Endothelial cell of umbilical vein (primary cell): Measurements from ENCODE around the gene ZNF516. TPM values are rescaled to one million over a fixed set of nuclear protein-coding genes. Genes with fewer than 3 reads are reported as not detected.

Experiments
- BruUV-seq: library from RNA; stranded (reverse); fragments of 400-500 nt; replicated peaks from 2 replicates; lab custom pipeline; 2021; lab: Mats Ljungman, UMichigan
- CTCF ChIA-PET: fragments of 300-600, 350-600 bp; sonication (Branson Sonifier 250); formaldehyde crosslinking; loops from one replicate; lab custom pipeline; 2021; ENCODE audit warnings: antibody characterized with exemption, inconsistent platforms; lab: Charles Lee
- POLR2A ChIA-PET: fragments of 300-600, 350-600 bp; sonication (Branson Sonifier 250); formaldehyde crosslinking; loops from one replicate; lab custom pipeline; 2021; ENCODE audit warnings: antibody characterized with exemption, inconsistent platforms; lab: Charles Lee
- DNase-seq: peaks from one replicate; pipeline ENCODE4 v3.0.0-alpha.2; 2011; ENCODE audit warnings: low read depth, low spot score
- FAIRE-seq: peaks from 2 replicates; lab custom pipeline; 2011; peaks lifted over from hg19 to GRCh38; lab: Jason Lieb, UNC
- H2AFZ ChIP-seq: 2 replicates; pipeline ENCODE4 v1.6.0; 2012; ENCODE audit warnings: low read depth, low read length, control low read depth, inconsistent platforms
- H3K27ac ChIP-seq: 2 replicates; pipeline ENCODE4 v1.5.1; 2011; ENCODE audit warnings: low read depth, mild to moderate bottlenecking, control low read depth, low read length, moderate library complexity; ENCODE audit not compliant: insufficient read depth
- H3K27me3 ChIP-seq, 2 experiments: 2 replicates each; pipeline versions ENCODE4 v1.6.0 to v1.6.1; 2011; ENCODE audit warnings: low read length in 2 of 2, mixed read lengths in 1 of 2; ENCODE audit not compliant: control insufficient read depth in 2 of 2, insufficient read depth in 2 of 2
- H3K36me3 ChIP-seq, 2 experiments: 2 replicates in 1 of 2; 3 replicates in 1 of 2; pipeline ENCODE4 v1.5.1; 2011; ENCODE audit warnings: low read length in 2 of 2, mild to moderate bottlenecking in 1 of 2, moderate library complexity in 1 of 2; ENCODE audit not compliant: control insufficient read depth in 2 of 2, insufficient read depth in 2 of 2; ENCODE audit errors: extremely low read depth in 1 of 2
- H3K4me1 ChIP-seq: 3 replicates; pipeline ENCODE4 v1.5.1; 2011; ENCODE audit warnings: mild to moderate bottlenecking, low read length; ENCODE audit not compliant: control insufficient read depth, insufficient read depth; ENCODE audit errors: extremely low read depth
- H3K4me2 ChIP-seq: 2 replicates; pipeline ENCODE4 v1.6.1; 2011; ENCODE audit warnings: low read length, control low read depth, mixed read lengths; ENCODE audit not compliant: insufficient read depth
- H3K4me3 ChIP-seq, 3 experiments: fragments of 200-600 bp in 1 of 3; sonication (generic), shearing (Covaris generic) in 1 of 3; replicated peaks in 1 of 3; 2 replicates each; pipeline ENCODE4 v1.5.1; 2011 to 2016; ENCODE audit warnings: control low read depth in 3 of 3, low read length in 3 of 3, mild to moderate bottlenecking in 2 of 3, inconsistent platforms in 1 of 3, low read depth in 1 of 3, moderate library complexity in 1 of 3; ENCODE audit not compliant: insufficient read depth in 1 of 3
- H3K79me2 ChIP-seq: 2 replicates; pipeline ENCODE4 v1.6.0; 2012; ENCODE audit warnings: low read length, inconsistent platforms; ENCODE audit not compliant: control insufficient read depth, insufficient read depth
- H3K9ac ChIP-seq: replicated peaks from 2 replicates; pipeline ENCODE3; 2011; ENCODE audit warnings: low read length, control low read depth; ENCODE audit not compliant: insufficient read depth; ENCODE audit errors: extremely low read depth
- H3K9me1 ChIP-seq: replicated peaks from 3 replicates; pipeline ENCODE4 v1.6.0; 2011; ENCODE audit warnings: mild to moderate bottlenecking, low read length; ENCODE audit not compliant: control insufficient read depth, insufficient read depth; ENCODE audit errors: extremely low read depth
- H3K9me3 ChIP-seq: replicated peaks from 2 replicates; pipeline ENCODE4 v1.5.1; 2012; ENCODE audit warnings: low read length, inconsistent platforms; ENCODE audit not compliant: control insufficient read depth, insufficient read depth
- H4K20me1 ChIP-seq: replicated peaks from 2 replicates; pipeline ENCODE3; 2011; ENCODE audit warnings: mild to moderate bottlenecking, low read length; ENCODE audit not compliant: control insufficient read depth, insufficient read depth; ENCODE audit errors: extremely low read depth
- EZH2 ChIP-seq: IDR thresholded peaks from 2 replicates; pipeline ENCODE4 v1.6.1; 2012; ENCODE audit warnings: borderline replicate concordance, low read depth, mild to moderate bottlenecking, moderate library complexity, low read length, inconsistent platforms; ENCODE audit not compliant: severe bottlenecking
- FOS ChIP-seq: IDR thresholded peaks from 2 replicates; pipeline ENCODE4 v1.6.1; 2011; ENCODE audit warnings: mild to moderate bottlenecking, low read length, moderate library complexity, borderline replicate concordance; ENCODE audit not compliant: insufficient read depth
- GATA2 ChIP-seq: IDR thresholded peaks from 2 replicates; pipeline ENCODE4 v1.7.0; 2011; ENCODE audit warnings: low read depth, mild to moderate bottlenecking, moderate library complexity, mixed read lengths, low read length; ENCODE audit not compliant: insufficient read length, insufficient read depth
- JUN ChIP-seq: IDR thresholded peaks from 2 replicates; pipeline ENCODE4 v1.6.1; 2011; ENCODE audit warnings: borderline replicate concordance, low read depth; ENCODE audit not compliant: insufficient read length, insufficient read depth
- MYC ChIP-seq: IDR thresholded peaks from one replicate; pipeline ENCODE4 v1.6.1; 2011; ENCODE audit warnings: mild to moderate bottlenecking, low read depth, low read length
- POLR2A ChIP-seq: IDR thresholded peaks from 2 replicates; pipeline ENCODE4 v1.6.1; 2012; ENCODE audit warnings: low read depth, mild to moderate bottlenecking, control low read depth, low read length
- POLR2AphosphoS5 ChIP-seq: IDR thresholded peaks from 2 replicates; pipeline ENCODE4 v1.6.1; 2012; ENCODE audit warnings: low read depth, mild to moderate bottlenecking, control low read depth, low read length, moderate library complexity; ENCODE audit not compliant: insufficient read depth
- dilution Hi-C: fragments of 300-500 bp; cut with MboI; formaldehyde crosslinking; loops from one replicate; pipeline ENCODE4 v1.15.0; 2019; ENCODE audit warnings: low sequenced_read_pairs; ENCODE audit not compliant: extremely low pct_ligation_motif_present
- intact Hi-C: fragments of 100-400 bp; cut with micrococcal nuclease; formaldehyde crosslinking; loops from one replicate; pipeline ENCODE4 v1.10.0; 2022
- polyA plus RNA-seq, 4 experiments: library from polyadenylated mRNA; depleted of rRNA in 3 of 4; stranded (reverse) in 3 of 4; unstranded in 1 of 4; fragments of >200 nt; gene quantifications; 2 replicates each; pipeline versions ENCODE4 v1.2.1 to v1.2.3, GENCODE V29; 2011 to 2012; ENCODE audit warnings: missing spikeins in 1 of 4
- total RNA-seq: library from RNA; stranded (reverse); gene quantifications from 2 replicates; pipeline ENCODE4 v1.2.3, GENCODE V29; 2021
- TF ChIP-seq, protein P1 (sequence below): IDR thresholded peaks from 2 replicates; pipeline ENCODE4 v1.6.1; 2011; ENCODE audit not compliant: insufficient read depth, insufficient read length
- TF ChIP-seq, protein P2 (sequence below), 2 donors: IDR thresholded peaks; 1 replicate in 1 of 2; 2 replicates in 1 of 2; pipeline ENCODE4 v1.5.1; 2011; ENCODE audit warnings: low read length in 2 of 2, mild to moderate bottlenecking in 2 of 2, moderate library complexity in 2 of 2, control low read depth in 1 of 2, inconsistent platforms in 1 of 2, low read depth in 1 of 2; ENCODE audit not compliant: insufficient read depth in 1 of 2; ENCODE audit errors: extremely low read depth in 1 of 2

ZNF516 gene
- total and polyA plus RNA-seq, 2 donors (not counting 3 experiments of a cell fraction or from before 2014, with no cell fraction given), result 3.6 to 19.1 TPM

DNA sequence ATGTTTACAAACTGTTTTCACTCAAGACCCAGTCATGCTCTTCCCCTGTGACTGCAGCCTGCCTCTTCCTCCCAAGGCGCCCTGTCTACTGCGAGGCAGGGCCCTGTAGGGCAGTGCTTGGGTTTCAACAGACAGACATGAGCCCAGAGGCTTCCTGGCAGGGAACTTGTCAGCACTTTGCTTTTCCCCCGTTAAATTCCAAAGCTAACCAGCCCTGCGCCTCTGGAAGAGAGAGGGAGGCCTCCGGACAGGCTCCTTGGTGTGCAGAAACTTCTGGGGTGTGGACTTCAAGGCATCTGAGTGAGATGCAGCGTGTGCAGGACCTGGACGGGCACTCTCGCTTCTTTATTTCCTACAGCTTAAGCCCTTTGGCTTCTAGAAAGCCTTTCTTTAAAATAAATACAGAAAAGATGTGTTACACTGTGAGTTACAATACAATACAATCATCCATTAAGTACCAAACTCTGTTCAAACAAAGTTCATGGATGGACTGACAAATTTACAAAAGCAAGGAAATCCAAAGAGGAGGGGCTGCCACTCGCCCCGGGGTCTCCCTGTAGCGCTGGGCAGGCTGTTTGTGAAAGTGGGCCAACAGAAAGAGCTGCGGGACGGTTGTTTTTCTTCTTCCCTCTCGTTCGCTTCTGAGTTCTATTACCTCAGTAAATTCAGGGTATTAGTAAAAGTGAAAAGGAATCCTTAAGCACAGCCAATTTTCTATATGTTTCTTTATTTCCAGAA is 8.8 kb upstream of the ZNF516 start:
- ChIA-PET POLR2A (no interaction called here), CTCF (no interaction called here)
- no peak overlapping the region for H3K4me2 ChIP-seq
- no peaks in the 10 kb centered on the region for H4K20me1 ChIP-seq
- no peak overlapping the region for H2AFZ ChIP-seq
- no peaks in the 10 kb centered on the region for H3K36me3 ChIP-seq
- dilution Hi-C loops, result no loop called here
- DNase-seq (no peak), FAIRE-seq (no peak)
- H3K9ac ChIP-seq, result no peak overlapping the region
- no TSS peak for BruUV-seq
- H3K9me3 ChIP-seq, result no peaks in the 10 kb centered on the region
- no peak overlapping the region for H3K4me3 ChIP-seq
- intact Hi-C loops, result no loop called here
- H3K4me1 ChIP-seq, result no peaks in the 10 kb centered on the region
- peaks cover 5 to 14% of the 10 kb centered on the region in 2 experiments for H3K27me3 ChIP-seq
- TF ChIP-seq GATA2 (no peak), FOS (no peak), POLR2A (no peak), EZH2 (no peak), JUN (no peak), POLR2AphosphoS5 (no peak), MYC (no peak)
- TF ChIP-seq, protein P1, sequence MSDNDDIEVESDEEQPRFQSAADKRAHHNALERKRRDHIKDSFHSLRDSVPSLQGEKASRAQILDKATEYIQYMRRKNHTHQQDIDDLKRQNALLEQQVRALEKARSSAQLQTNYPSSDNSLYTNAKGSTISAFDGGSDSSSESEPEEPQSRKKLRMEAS, result no peak
- TF ChIP-seq, protein P2, sequence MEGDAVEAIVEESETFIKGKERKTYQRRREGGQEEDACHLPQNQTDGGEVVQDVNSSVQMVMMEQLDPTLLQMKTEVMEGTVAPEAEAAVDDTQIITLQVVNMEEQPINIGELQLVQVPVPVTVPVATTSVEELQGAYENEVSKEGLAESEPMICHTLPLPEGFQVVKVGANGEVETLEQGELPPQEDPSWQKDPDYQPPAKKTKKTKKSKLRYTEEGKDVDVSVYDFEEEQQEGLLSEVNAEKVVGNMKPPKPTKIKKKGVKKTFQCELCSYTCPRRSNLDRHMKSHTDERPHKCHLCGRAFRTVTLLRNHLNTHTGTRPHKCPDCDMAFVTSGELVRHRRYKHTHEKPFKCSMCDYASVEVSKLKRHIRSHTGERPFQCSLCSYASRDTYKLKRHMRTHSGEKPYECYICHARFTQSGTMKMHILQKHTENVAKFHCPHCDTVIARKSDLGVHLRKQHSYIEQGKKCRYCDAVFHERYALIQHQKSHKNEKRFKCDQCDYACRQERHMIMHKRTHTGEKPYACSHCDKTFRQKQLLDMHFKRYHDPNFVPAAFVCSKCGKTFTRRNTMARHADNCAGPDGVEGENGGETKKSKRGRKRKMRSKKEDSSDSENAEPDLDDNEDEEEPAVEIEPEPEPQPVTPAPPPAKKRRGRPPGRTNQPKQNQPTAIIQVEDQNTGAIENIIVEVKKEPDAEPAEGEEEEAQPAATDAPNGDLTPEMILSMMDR (IDR thresholded peaks at IDR 0.05; ENCODE audit: extremely low read depth in 1 of 2, insufficient read depth in 1 of 2, low read depth in 1 of 2, low read length in 2 of 2), result no peak
- no peaks in the 10 kb centered on the region for H3K9me1 ChIP-seq
- H3K27ac ChIP-seq, result no peak overlapping the region
- no peaks in the 10 kb centered on the region for H3K79me2 ChIP-seq
